ENCODE results near the gene NSD2.

Gene NSD2

DNA sequence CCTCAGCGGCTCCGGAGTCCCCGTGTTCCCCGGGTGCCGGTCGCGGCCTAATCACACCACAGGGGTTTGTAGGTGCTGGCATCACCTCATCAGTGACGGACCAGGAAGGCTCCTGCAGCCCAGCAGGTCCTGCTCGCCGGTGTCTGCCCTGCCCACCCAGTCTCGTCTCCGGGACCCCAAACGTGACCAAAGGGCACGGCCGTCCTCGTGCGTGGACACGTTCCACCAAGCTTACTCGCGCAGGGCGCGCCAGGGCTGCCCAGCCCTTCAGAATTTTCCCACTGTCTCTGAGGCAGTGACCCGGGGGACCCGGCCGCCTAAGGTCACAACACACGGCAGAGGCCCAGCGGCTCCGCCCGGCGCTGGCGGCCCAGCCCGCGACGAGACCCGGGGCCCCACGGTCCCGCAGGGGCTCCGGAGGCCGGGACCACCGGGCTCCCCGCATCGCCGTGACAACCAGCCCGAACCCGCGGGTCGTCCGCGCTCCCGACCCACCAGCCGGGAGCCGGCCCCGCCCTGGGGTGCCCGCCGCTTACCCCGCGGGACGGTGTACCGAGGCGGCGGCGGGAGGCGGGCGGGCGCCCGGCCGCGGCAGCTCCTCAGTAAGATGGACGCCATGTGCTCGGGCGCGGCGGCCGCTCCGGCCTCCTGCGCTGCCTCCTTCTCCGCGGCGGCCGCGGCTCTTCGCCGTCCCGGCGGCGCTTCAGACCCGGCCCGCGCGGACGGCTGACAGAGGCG is 15.7 kb upstream of the NSD2 start:
- TF ChIP-seq POLR2A (IDR thresholded peaks at IDR 0.05; ENCODE audit: extremely low read depth, insufficient read length) (no peak), MYC (IDR thresholded peaks at IDR 0.05; ENCODE audit: low read depth, low read length) (no peak; the same call in 1 of the 2 replicates)
- TF ChIP-seq, protein P1, sequence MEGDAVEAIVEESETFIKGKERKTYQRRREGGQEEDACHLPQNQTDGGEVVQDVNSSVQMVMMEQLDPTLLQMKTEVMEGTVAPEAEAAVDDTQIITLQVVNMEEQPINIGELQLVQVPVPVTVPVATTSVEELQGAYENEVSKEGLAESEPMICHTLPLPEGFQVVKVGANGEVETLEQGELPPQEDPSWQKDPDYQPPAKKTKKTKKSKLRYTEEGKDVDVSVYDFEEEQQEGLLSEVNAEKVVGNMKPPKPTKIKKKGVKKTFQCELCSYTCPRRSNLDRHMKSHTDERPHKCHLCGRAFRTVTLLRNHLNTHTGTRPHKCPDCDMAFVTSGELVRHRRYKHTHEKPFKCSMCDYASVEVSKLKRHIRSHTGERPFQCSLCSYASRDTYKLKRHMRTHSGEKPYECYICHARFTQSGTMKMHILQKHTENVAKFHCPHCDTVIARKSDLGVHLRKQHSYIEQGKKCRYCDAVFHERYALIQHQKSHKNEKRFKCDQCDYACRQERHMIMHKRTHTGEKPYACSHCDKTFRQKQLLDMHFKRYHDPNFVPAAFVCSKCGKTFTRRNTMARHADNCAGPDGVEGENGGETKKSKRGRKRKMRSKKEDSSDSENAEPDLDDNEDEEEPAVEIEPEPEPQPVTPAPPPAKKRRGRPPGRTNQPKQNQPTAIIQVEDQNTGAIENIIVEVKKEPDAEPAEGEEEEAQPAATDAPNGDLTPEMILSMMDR (IDR thresholded peaks at IDR 0.05; ENCODE audit: low read depth, low read length): no peak
- TF ChIP-seq, protein P2, sequence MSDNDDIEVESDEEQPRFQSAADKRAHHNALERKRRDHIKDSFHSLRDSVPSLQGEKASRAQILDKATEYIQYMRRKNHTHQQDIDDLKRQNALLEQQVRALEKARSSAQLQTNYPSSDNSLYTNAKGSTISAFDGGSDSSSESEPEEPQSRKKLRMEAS (IDR thresholded peaks at IDR 0.05; ENCODE audit: low read depth, low read length): peak; percentile 36; the same call in 1 of the 2 replicates
- peak; percentile 53 for DNase-seq (ENCODE audit: low read depth)
- peak overlapping the region; percentile 78 for H3K4me3 ChIP-seq (ENCODE audit: low read depth, low read length)

DNA sequence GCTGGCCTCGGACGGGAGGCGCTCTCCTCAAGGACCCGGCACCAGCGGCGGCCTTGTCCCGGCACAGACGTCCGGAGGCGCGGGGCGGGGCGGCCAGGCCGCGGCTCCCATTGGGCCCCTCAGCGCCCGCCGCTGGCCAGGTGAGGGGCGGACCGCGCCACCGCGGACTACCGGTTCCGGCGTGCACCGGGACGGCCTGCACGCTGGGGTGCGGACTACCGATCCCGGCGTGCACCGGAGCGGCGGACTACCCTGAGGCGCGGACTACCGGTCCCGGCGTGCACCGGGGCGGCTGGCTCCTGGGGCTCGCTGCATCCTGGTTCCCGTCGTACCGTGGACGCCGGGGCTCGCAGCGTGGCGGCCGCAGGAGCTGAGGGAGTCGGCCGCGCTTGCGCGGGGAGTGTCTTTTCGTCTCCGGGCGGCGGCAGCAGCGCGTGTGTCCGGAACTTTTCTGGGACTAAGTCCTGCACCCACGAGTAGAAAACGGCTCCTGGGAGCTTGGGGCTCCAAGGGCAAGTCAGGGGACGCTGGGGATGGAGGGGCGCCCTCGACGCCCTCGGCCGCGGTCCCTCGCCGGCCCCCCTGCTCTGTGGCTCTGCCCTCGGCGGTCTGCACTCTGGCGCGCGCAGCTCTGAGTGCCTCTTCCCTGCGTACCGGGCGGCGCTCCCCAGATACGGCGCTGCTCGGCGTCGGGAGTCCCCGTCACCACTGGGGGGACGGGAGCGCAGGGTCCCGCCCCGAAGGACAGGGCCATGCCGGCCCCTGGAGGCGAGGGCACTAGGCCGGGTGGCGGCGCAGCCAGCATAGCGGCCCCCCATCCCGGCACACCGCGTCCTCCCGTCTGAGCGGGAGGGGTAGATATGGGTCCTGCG is 14.9 kb upstream of the NSD2 start, which contains the start of gene LETM1:
TSS of gene LETM1 (minus strand) at position 86 of the 872 bp plus-strand sequence. CDS start 206 bp downstream, outside the sequence.
- DNase-seq (ENCODE audit: low read depth): peak; percentile 100
- H3K4me3 ChIP-seq (ENCODE audit: low read depth, low read length): peak within 1 kb of the TSS; percentile 78
- TF ChIP-seq, protein P2 (IDR thresholded peaks at IDR 0.05; ENCODE audit: low read depth, low read length): peak; percentile 82
- TF ChIP-seq, protein P1 (IDR thresholded peaks at IDR 0.05; ENCODE audit: low read depth, low read length): peak; percentile 18
- TF ChIP-seq MYC (IDR thresholded peaks at IDR 0.05; ENCODE audit: low read depth, low read length): peak; percentile 85; the same call in 1 of the 2 replicates
- peak; percentile 93 for TF ChIP-seq POLR2A (IDR thresholded peaks at IDR 0.05; ENCODE audit: extremely low read depth, insufficient read length)

DNA sequence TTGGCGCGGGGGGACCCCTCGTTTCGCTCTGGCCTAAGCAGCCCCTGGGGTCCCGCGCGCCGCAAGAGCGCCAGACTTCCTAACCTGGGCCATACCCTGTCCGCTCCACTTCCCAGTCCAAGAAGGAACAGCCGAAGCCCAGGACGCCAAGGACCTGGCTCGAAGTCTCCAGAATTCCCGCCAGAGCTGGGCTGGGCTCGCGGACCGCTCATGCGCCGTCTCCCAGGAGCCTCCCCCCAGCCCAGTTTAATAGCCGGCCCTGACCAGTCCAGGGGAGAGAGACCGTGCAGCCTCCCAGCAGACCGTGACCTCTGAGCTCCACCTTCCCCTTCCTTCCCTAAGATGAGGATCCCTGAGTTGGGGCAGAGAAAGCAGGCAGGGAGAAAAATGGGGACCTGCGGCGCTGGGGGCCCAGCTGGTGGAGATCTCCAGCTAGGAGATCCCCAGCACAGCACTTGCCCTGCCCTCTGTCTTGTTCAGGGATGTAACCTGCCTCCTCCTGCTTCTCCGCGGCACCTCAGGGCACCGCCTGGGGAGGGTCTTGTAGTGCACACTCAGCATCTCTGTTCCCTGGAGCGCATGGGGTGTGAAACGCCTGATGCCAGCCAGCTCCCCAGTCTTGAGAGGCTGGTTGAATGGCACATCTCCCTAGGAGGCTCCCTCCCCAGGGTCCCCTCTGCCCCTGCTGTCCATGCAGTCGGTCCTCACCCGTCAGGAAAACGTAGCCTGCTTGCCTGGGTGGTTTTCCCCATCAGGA is 14.1 kb upstream of the NSD2 start:
- DNase-seq (ENCODE audit: low read depth): no peak
- TF ChIP-seq, protein P1 (IDR thresholded peaks at IDR 0.05; ENCODE audit: low read depth, low read length): no peak
- TF ChIP-seq MYC (IDR thresholded peaks at IDR 0.05; ENCODE audit: low read depth, low read length) (no peak), POLR2A (IDR thresholded peaks at IDR 0.05; ENCODE audit: extremely low read depth, insufficient read length) (no peak)
- TF ChIP-seq, protein P2 (IDR thresholded peaks at IDR 0.05; ENCODE audit: low read depth, low read length): no peak
- peak overlapping the region; percentile 78 for H3K4me3 ChIP-seq (ENCODE audit: low read depth, low read length)

DNA sequence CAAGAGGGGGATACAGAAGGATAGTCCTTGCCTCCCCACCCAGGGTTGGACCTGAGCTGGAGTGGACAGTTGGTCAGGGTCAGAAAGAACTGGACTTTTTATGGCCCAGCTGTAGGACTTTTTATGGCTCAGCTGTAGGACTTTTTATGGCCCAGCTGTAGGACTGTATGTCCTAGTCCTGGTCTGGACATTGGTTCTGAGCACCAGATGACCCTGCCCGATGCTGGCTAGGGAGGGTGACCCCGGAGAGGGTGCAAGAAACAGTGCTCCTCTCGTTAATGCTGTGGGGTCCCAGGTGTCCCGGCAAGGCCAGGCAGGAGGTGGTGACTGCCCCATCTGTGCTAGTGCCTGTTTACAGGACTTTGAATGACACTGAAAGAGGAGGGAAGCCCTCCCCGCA is 13.3 kb upstream of the NSD2 start:
- H3K4me3 ChIP-seq (ENCODE audit: low read depth, low read length): no peak overlapping the region
- DNase-seq (ENCODE audit: low read depth): no peak
- no peak for TF ChIP-seq MYC (IDR thresholded peaks at IDR 0.05; ENCODE audit: low read depth, low read length)
- TF ChIP-seq, protein P2 (IDR thresholded peaks at IDR 0.05; ENCODE audit: low read depth, low read length): no peak
- TF ChIP-seq, protein P1 (IDR thresholded peaks at IDR 0.05; ENCODE audit: low read depth, low read length): no peak
- no peak for TF ChIP-seq POLR2A (IDR thresholded peaks at IDR 0.05; ENCODE audit: extremely low read depth, insufficient read length)

DNA sequence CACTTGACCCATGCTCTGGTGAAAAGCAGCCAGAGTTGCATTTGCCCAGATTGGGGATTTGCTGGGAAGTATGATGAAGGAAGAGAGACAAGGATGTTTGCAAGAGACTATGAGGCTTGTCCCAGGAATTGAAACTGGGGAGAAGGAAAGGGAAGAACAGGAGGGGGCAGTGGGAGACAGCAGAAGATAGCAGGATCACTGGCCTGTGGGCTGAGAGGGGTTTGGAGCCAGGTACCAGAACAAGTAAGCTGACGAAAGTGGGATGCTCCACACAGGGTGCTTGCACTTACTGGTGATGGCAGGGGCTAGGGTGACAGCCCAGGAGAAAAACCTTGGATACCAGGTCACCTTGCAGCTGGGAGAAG is 11.8 kb upstream of the NSD2 start:
- H3K4me3 ChIP-seq (ENCODE audit: low read depth, low read length): no peak overlapping the region
- TF ChIP-seq MYC (IDR thresholded peaks at IDR 0.05; ENCODE audit: low read depth, low read length): no peak
- TF ChIP-seq, protein P1 (IDR thresholded peaks at IDR 0.05; ENCODE audit: low read depth, low read length): no peak
- DNase-seq (ENCODE audit: low read depth): no peak
